ENCODE results near the gene AGPAT4. TPM values are rescaled to one million over a fixed set of nuclear protein-coding genes. Genes with fewer than 3 reads are reported as not detected.
"Not testable (repeated sequence)": the region's sequence is repeated elsewhere in the genome, so short reads cannot be mapped to it uniquely, and the experiment has no call there.

The AGPAT4 gene
- polyA plus RNA-seq, 1 donor from 2014 or later = 0.98 TPM

GRCh38 chr6:161233986-161234661, 39.7 kb downstream of the AGPAT4 start:
- Mint-ChIP-seq H3K9me3 (peaks cover 0 to 3% (median 3%) of the 10 kb centered on the region in 3 donors), H3K27me3 (no peaks in the 10 kb centered on the region), H3K4me3 (no peak overlapping the region), H3K4me1 (peaks cover 0 to 3% (median 3%) of the 10 kb centered on the region in 3 donors), H3K36me3 (no peaks in the 10 kb centered on the region), H3K27ac (no peak overlapping the region)

DNA sequence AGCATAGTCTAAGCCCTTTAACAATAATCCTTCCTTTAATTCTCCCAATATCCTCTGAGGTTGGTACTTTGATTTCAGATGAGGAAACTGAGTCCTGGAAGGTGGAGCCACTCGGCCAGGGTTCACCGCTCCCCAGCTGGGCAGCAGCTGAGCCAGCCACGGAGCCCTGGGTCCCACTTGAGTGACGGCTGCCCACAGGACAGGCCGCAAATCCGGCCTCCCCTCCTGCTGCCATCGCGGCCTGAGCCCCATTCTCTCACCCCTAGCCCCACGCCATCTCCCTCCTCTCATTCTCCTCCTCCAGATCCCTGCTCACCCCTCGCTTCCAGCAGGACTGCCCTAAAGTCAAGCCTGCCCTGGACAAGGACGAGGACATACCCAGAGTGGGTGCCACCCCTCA, 41.4 kb downstream of the AGPAT4 start:
- H3K27ac Mint-ChIP-seq = no peak overlapping the region
- H3K4me3 Mint-ChIP-seq = no peak overlapping the region

GRCh38 chr6:161232010-161232409, 41.9 kb downstream of the AGPAT4 start:
- H3K4me1 Mint-ChIP-seq = peaks cover 0 to 3% (median 3%) of the 10 kb centered on the region in 3 donors
- H3K9me3 Mint-ChIP-seq = peaks cover 0 to 3% (median 3%) of the 10 kb centered on the region in 3 donors
- H3K27me3 Mint-ChIP-seq = no peaks in the 10 kb centered on the region
- no peak overlapping the region for H3K4me3 Mint-ChIP-seq
- H3K27ac Mint-ChIP-seq = no peak overlapping the region
- no peaks in the 10 kb centered on the region for H3K36me3 Mint-ChIP-seq

More for the DNA sequence above, 41.4 kb downstream of the AGPAT4 start:
- H3K4me1 Mint-ChIP-seq = peaks cover 0 to 3% (median 3%) of the 10 kb centered on the region in 3 donors
- H3K36me3 Mint-ChIP-seq = no peaks in the 10 kb centered on the region
- H3K27me3 Mint-ChIP-seq = no peaks in the 10 kb centered on the region
- peaks cover 0 to 3% (median 3%) of the 10 kb centered on the region in 3 donors for H3K9me3 Mint-ChIP-seq

DNA sequence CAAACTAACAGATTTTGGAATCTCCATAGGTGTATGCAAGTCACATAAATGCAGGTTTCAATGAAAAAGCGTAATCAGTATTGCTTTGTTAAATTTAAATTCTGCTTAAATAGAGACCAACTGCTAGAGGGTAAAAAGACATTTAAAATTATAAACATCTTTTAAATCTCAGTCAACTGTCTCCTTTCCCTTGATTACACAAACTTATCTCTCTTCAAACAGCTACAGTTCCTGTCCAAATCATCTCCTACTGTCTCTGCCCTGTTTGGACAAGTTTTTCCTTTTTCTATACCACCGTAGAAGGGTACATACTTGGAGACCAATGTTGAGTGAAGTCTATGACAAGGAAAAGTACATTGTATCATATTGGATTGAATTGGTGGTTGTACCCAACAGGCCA, 43.5 kb downstream of the AGPAT4 start:
- Mint-ChIP-seq H3K27ac (no peak overlapping the region), H3K4me1 (peaks cover 0 to 5% (median 1%) of the 10 kb centered on the region in 3 donors), H3K27me3 (no peaks in the 10 kb centered on the region), H3K9me3 (peaks cover 0 to 3% (median 3%) of the 10 kb centered on the region in 3 donors), H3K36me3 (no peaks in the 10 kb centered on the region), H3K4me3 (no peak overlapping the region)

DNA sequence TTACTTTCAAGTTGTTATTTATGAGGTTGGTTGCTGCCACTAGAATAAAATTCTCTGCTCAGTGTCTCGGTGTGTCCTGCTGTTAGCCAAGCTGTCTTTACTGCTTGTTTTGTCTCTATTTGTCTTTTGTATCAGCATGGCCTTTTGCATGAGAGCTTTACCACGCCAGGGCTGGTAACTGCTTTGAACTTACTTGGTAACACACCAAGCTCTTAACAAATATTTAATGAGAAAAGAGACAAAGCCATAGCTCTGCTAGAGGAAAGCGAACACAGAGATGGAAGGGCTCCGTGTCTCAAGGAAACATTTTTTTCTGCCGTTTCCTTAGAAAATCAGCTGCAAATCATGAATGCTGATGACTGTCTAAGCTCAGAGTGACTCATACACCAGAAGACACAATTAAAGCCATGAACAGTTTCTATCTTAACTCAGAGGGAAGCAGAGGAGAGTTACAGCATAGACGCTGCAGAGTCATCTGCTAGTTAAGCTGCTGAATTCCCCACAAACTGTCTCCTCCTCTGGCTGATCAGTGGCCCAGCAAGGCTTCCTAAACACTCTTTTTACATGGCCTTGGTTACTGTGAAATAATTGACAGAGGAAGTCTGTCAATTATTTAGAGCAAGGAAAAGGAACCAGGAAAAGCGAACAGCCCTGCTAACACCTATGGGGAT, 44.8 kb downstream of the AGPAT4 start:
- Mint-ChIP-seq H3K9me3 (peaks cover 0 to 6% (median 3%) of the 10 kb centered on the region in 3 donors), H3K36me3 (no peaks in the 10 kb centered on the region)

DNA sequence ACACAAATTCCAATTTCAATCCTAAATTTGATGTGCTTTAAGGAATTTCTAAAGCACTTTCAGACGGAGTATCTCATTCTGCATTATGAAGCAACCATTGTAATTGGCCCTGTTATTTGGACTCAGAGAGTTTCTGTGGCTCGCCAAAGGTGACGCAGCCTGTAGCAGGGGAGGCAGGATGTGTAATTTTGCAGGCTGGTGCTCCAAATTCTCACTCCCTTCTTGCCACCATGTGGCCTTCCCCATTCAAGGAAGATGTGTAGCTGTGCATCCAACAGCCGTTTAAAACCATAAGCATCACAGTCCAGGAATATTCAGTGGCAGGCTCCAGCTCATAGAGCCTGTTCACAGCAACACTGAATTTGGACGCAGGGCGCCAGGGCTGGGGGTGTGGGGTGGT, 45.8 kb downstream of the AGPAT4 start:
- Mint-ChIP-seq H3K4me3 (no peak overlapping the region), H3K27me3 (no peaks in the 10 kb centered on the region), H3K27ac (no peak overlapping the region), H3K4me1 (peaks cover 0 to 5% (median 1%) of the 10 kb centered on the region in 3 donors), H3K36me3 (no peaks in the 10 kb centered on the region), H3K9me3 (peaks cover 0 to 6% (median 2%) of the 10 kb centered on the region in 3 donors)

More for the DNA sequence above, 44.8 kb downstream of the AGPAT4 start:
- peaks cover 0 to 5% (median 1%) of the 10 kb centered on the region in 3 donors for H3K4me1 Mint-ChIP-seq
- H3K27ac Mint-ChIP-seq = no peak overlapping the region
- no peaks in the 10 kb centered on the region for H3K27me3 Mint-ChIP-seq
- no peak overlapping the region for H3K4me3 Mint-ChIP-seq

DNA sequence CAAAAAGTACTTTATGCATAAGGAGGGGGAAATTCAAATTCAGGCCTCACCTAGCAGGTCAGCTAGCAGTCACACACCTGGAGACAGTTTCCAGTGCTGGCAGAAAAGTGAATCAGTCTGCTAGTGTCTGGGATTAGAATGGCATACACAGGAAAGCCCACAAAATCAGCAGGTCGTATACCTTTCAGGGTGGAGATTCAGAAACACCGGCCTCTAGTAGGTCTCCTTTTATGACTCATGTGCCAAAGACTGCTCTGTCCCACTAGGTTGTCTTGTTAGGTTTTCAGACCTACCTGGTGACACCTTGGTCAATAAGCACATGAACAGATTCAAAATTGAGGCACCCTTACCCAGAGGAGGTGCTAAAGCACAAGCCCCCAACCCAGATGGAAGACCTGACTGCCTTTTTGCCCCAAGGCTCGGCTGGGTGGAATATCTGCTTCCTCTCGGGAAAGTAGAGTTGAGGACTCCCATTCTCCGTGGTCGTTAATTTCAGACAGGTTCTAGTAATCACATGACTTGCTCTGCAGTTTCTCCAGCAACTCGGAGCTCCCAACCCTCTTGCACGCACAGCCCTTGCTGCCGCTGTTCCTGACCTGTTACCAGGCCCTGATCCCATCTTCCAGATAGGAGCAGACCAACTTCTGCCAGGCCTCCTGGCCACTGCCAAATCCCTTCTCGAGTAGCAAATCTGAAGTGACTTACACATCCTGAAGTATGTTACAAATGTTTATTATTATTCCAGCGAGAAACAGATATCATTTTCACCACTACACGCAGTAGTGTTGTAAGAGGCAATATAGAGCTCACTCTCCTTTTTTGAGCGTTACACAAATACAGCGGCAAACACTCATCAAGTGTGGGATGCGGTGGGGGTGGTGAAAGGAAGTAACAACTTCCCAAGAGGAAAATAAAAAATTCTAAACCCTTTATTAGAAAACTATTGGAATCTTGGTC, 46.6 kb downstream of the AGPAT4 start:
- peak overlapping the region in 1 of 4 donors; percentile 77 for H3K4me3 Mint-ChIP-seq
- peaks cover 2% of the 10 kb centered on the region for H3K36me3 Mint-ChIP-seq
- peaks cover 0 to 5% (median 1%) of the 10 kb centered on the region in 3 donors for H3K4me1 Mint-ChIP-seq
- H3K27ac Mint-ChIP-seq = peak overlapping the region in 1 of 3 donors; percentile 69
- H3K9me3 Mint-ChIP-seq = peaks cover 0 to 6% (median 0%) of the 10 kb centered on the region in 3 donors
- H3K27me3 Mint-ChIP-seq = no peaks in the 10 kb centered on the region

DNA sequence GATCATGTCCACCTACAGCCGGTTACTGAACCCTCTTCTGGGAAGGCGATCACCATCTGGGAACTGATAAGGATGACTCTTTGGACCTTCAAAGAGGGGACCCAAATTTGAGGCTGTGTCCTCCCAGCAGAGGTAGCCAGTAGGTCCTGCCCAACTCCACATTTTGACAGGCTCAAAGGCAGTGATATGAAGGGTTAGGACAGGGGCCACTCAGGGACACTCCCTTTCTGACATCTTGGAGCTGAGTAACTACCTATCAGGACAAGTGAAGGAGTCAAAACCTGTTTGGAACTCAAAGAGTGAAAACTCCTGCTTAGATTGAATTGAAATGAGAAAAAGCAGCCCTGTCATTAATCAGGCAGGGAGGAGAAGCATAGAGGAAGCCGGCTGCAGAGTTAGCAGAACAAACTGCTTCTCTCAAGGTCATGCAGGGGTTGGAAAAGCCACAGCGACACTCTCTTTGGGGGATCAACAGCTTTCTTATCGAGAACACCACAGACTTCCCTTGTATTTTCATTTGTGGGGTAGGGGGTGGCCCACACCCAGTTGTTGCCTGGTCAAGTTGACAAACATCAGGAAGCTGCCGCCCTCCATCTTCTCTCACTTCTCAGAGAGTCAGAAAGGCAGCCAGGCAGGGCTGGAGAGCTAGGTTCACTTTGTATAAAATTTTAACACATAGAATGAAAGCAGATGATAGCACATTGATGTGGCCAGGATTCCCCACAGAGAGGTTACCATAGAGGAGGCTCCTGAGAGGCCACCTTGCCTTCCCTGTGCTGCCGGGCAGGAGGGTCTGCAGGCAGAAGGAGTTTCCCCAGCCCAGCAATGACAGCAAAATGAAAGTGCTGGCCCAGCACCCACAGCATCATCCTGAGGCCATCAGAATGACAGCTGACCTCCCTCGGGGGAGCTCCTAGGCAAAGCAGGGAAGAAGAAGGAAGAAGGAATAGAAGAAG, 47.6 kb downstream of the AGPAT4 start:
- Mint-ChIP-seq H3K4me1 (peaks cover 0 to 5% (median 1%) of the 10 kb centered on the region in 3 donors), H3K27ac (peak overlapping the region in 2 of 3 donors; percentile 42 to 69), H3K4me3 (peak overlapping the region in 1 of 4 donors; percentile 77), H3K9me3 (peaks cover 0 to 3% (median 0%) of the 10 kb centered on the region in 3 donors), H3K36me3 (peaks cover 2% of the 10 kb centered on the region), H3K27me3 (no peaks in the 10 kb centered on the region)

GRCh38 chr6:161225681-161226008, 48.2 kb downstream of the AGPAT4 start:
- Mint-ChIP-seq H3K27me3 (no peaks in the 10 kb centered on the region), H3K36me3 (peaks cover 2% of the 10 kb centered on the region), H3K9me3 (peaks cover 0 to 3% (median 0%) of the 10 kb centered on the region in 3 donors), H3K4me1 (peaks cover 0 to 5% (median 1%) of the 10 kb centered on the region in 3 donors), H3K4me3 (no peak overlapping the region), H3K27ac (peak overlapping the region in 1 of 3 donors; percentile 4)

DNA sequence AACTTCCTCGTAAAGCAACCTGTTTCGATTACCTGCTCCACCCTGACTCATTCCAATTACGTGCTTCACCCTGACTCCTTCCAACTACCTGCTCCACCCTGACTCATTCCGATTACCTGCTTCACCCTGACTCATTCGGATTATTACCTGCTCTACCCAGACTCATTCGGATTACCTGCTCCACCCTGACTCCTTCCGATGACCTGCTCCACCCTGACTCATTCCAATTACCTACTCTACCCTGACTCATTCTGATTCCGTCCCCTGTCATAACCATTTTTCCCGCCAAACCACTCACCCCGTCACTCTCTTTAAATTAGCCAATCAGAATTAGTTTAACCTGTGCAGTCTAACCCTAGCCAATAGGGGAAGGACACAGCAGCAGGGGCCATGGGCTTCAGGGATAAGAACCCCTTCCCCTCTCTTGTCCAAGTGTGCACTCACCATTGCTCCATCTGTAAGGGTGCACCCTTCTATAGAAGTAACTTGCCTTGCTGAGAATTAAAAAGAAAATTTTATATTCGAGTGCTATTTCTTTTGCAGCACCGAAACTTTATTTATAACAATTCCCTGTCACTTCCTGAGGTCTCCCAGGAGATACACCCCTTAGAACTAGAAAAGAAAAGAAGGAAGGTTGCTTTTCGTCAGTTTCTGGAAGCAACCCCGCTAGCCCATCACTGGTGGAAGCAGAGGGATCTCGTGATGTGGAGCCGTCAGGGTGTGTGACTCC, 48.7 kb downstream of the AGPAT4 start:
- not testable (repeated sequence) for H3K36me3 Mint-ChIP-seq, H3K27me3 Mint-ChIP-seq, H3K9me3 Mint-ChIP-seq, H3K4me1 Mint-ChIP-seq, H3K4me3 Mint-ChIP-seq
- H3K27ac Mint-ChIP-seq = peak overlapping the region in 1 of 3 donors; percentile 48

- H3K4me3 Mint-ChIP-seq = no peak overlapping the region
- no peaks in the 10 kb centered on the region for H3K27me3 Mint-ChIP-seq
- peaks cover 0 to 5% (median 1%) of the 10 kb centered on the region in 3 donors for H3K4me1 Mint-ChIP-seq
- peaks cover 2% of the 10 kb centered on the region for H3K36me3 Mint-ChIP-seq
- H3K9me3 Mint-ChIP-seq = peaks cover 0 to 3% (median 0%) of the 10 kb centered on the region in 3 donors
- no peak overlapping the region for H3K27ac Mint-ChIP-seq
These were observed 50.2 kb downstream of the AGPAT4 start for GRCh38 chr6:161223646-161224045.

DNA sequence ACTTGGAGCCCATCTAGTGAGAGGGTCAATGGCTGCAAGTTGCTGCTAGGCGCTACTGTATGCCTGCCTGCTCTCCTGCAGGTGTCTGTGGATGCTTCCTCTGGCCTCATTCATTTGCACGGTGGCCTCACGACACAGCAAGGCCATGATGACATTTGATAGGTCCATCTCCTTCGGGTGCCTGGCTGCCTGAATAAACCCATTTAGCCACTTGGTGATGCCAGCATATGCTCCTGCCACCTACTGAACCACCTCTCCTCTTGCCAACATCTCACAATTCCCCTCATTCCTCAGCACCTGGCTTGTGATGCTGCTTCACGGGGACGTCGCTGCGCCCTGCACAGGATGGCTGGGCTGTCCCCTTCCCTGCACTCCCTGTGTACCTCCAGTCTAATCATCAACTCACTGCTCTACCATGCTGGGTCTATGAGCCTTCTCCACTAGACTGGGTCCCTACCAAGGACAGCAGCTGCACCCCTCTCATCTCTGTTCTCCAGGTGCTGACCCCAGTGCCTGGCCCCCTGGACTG, 51.1 kb downstream of the AGPAT4 start:
- Mint-ChIP-seq H3K36me3 (peaks cover 2% of the 10 kb centered on the region), H3K27me3 (no peaks in the 10 kb centered on the region), H3K27ac (peak overlapping the region in 1 of 3 donors; percentile 34), H3K4me3 (peak overlapping the region in 1 of 4 donors; percentile 56), H3K9me3 (peaks cover 0 to 3% (median 0%) of the 10 kb centered on the region in 3 donors), H3K4me1 (peaks cover 0 to 5% (median 1%) of the 10 kb centered on the region in 3 donors)

DNA sequence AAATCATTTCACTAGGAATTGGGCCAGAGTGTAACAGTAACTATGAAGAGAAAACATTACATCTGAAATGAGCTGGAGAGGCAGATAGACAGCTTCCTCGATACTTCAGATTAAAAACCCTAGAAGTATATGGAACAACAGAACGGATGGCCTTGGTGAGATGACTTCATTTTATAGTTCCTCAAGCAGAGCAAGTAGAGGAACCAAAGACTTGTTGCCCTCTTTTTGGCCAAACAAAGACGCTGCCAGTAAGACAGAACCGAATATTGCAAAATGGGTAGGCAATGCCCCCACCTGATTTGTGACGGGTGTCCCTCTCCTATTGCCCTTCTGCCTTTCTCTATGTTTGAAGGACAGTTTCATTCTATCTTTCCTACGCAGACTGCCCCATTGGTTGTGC, 53.5 kb downstream of the AGPAT4 start:
- Mint-ChIP-seq H3K27ac (no peak overlapping the region), H3K9me3 (peaks cover 0 to 5% (median 3%) of the 10 kb centered on the region in 3 donors), H3K27me3 (no peaks in the 10 kb centered on the region), H3K4me3 (no peak overlapping the region), H3K36me3 (peaks cover 2% of the 10 kb centered on the region), H3K4me1 (no peaks in the 10 kb centered on the region)

Data from IgD-negative memory B cell (primary cell).